Stimulated activated naive CD8-positive, alpha-beta T cell treated with anti-CD3 and anti-CD28 coated beads, Interleukin-15, Interleukin-2, amounts not matched to agents 100 U/mL and 50 U/mL, for 24 hours (primary cell): Measurements from ENCODE around the gene ATP6V0E2.
A peak's percentile ranks its signal among the peaks of the same experiment; 100 is the strongest.

Experiments
- ATAC-seq: fragments of 150-1000 bp; cut with Tn5 transposase; one replicate; pipeline ENCODE4 v1.10.0; 2021
- DNase-seq: peaks from one replicate; pipeline ENCODE4 v3.0.0; 2021

Gene ATP6V0E2

DNA sequence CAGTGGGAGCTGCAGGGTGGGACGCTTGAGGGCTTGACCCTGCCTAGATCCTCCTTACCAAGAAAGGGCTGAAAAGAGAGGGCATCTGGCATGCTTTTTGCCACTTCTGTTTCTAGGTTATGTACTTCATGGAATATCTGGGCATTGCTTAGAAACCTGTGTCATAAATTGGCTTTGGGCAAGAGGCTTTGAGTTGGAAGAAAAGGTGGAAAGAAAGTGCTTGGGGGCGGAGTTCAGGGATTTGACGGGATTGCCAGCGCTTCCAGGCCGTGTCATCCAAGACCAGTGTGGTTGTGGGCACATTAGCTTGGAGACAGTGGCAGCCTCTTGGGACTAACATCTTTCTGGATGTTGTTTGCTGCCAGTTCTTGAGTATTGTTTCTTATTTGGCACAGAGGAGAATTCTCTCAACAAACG is 34.8 kb upstream of the ATP6V0E2 start:
- no peak for DNase-seq
- no peak for ATAC-seq

DNA sequence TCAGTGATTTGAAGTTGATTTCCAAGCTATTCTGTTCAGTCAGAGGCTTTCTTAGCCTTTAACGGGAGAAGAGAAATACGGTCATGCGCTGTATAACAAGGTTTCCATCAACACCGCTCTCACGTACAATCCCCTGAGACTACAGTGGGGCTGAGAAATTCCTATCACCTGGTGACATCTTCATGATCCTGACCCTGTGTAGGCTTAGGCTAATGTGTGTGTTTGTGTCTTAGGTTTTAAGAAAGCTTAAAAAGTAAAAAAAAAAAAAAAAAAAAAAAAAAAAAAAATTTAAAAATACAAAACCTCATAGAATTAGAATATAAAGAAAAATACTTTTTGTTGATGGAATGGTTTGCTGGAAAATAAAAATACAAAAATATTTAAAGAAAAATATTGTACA is 33.8 kb upstream of the ATP6V0E2 start:
- DNase-seq: no peak
- no peak for ATAC-seq

DNA sequence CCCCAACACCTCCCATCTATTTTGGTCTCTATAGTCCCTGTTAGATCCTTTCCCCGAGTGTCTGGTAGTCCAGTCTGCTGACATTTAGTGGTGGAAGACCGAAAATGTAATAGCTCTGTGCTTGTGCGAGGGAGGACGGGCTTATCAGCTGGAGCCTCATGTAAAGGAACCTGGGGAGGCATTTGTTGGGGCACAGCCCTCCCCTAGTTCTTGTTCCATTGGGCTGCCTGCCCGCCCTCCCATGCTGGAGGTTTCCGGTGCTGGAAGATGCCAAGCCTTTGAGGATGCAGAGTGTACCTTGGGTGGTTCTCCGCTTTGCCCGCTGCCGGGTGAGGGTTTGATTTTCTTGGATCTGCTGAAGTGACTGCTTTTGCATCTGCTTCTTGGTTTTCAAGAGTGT is 30.2 kb upstream of the ATP6V0E2 start:
- DNase-seq (no peak), ATAC-seq (no peak)

DNA sequence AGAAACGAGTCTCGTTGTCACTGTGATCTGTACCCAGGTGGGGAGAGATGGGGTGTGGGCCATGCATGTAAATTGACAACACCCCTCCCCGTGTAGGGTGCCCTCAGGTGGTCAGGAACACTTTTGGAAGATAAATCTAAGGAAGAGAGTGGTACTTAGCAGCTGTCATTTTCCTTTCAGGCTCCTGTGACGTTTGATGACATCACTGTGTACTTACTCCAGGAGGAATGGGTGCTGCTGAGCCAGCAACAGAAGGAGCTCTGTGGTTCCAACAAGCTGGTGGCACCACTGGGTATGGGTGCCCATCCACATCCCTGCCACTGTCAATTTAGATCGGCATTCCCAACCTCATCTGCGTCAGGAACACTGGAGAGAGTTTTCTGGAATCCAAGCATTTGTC is 29.3 kb upstream of the ATP6V0E2 start:
- ATAC-seq: no peak
- no peak for DNase-seq

DNA sequence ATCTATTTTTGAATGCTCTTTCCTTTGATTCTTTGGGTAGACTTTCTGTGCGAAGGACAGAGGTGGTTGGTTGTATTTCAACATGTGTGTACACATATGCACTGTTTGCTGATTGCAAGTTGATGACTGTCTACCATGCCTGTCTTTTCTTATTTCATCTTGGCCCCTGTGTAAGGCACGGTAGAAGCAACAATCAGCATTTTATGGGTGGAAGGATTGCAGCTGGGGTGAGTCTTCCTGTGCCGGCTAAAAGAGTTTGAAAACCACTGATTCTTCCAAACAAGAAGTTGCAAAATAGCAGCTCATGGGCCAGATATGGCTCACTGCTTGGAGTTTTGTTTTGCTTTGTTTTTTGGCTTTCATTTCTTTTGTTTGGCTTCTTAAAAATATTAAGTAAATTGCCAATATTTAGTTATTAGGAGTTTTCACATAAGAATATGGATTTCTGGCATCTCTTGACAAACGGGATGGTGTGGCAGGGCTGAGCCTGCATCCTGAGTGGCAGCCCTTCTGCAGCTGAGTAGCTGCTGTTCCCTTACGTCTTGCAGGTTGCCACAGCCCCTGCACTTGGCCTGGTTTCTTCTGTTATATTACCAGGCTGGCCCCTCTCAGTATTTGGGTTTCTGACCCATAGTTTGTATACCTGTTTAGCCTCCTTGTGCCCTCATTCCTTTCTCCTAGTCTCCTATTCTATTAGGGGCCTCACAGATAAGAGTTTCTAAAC is 28.4 kb upstream of the ATP6V0E2 start:
- no peak for ATAC-seq
- DNase-seq: no peak

DNA sequence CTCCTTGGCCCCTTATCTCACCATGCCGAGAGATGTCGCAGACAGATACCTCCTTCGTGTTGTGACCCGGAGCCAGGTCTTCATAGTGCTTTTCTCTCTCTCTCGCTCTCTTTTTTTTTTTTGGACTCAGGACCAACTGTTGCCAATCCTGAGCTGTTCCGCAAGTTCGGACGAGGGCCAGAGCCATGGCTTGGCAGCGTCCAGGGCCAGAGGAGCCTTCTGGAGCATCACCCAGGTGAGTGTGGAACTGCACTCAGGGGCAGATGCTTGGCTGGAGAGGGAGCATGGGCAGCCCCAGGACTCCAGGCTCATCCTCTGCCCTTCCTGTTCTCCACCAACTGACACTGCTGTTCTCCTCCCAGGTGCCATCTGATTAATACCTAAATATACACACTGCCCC is 27.7 kb upstream of the ATP6V0E2 start:
- DNase-seq: no peak
- no peak for ATAC-seq

DNA sequence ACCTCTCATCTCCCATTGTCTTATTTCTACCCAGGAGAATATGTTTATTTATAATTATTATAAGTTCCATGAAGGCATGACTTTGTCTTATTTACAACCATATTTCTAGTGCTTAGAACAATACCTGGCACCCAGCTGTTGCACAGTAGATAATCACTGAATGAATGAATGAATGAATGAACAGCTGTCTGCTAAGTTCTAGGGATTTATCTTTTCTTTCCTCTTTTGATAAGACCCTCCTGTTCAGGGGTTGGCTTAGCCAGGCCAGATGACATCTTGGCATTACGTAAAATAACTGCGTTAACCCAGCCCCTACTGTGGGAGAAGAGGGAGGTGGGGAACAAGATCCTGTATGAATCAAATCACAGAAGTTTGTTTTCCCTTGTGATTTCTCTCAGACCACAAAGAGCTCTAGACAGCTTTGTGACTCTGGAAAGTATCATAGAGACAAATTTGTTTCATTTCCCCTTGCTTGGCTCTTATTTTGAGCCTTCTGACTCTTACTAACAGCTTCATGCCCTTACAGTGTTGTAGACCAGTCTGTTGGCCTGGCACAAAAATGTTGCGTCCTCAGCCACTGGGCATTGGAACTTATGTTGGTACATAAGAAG is 27.2 kb upstream of the ATP6V0E2 start:
- DNase-seq (no peak), ATAC-seq (no peak)

DNA sequence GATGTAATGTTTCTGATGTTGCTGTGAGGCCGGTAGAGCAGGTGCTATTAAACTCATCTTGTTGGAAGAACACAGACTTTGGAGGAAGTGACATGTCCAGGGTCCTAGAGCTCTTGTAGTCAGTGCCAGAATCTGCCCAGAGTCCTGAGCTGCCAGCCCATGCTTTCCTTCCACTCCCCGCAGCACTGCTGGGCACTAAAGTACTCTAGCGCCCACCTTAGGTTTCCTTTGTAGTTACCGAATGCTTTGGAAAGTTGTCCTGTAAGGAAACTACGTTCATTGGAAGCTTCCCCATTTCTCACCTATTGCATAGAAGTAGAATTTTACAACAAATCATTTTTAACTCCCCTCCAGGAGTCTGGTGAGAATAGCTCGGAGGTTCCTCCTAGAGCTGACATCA is 24.6 kb upstream of the ATP6V0E2 start:
- ATAC-seq (no peak), DNase-seq (no peak)

DNA sequence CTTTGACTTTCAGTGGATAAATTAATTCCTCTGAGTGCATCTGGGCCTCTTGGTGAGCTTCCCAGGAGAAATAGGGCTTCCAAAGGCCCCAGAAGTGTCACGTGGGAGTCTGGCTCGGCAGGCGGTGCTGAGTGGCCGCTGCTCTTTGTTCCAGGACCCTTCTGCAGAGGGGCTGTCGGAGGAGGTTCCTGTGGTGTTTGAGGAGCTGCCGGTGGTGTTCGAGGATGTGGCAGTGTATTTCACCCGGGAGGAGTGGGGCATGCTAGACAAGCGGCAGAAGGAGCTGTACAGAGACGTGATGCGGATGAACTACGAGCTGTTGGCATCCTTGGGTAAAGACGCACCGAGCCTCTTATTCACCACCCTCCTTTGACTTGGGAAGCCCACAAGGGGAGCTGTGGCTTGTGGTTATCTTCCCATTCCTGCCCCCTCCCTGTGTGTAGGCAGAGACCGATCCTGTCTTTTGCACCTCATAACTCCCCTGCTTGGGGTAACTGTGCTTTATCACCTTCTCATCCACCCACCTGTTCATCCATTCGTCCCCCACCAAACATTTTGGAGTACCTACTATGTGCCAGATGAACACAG is 23.7 kb upstream of the ATP6V0E2 start:
- DNase-seq: no peak

DNA sequence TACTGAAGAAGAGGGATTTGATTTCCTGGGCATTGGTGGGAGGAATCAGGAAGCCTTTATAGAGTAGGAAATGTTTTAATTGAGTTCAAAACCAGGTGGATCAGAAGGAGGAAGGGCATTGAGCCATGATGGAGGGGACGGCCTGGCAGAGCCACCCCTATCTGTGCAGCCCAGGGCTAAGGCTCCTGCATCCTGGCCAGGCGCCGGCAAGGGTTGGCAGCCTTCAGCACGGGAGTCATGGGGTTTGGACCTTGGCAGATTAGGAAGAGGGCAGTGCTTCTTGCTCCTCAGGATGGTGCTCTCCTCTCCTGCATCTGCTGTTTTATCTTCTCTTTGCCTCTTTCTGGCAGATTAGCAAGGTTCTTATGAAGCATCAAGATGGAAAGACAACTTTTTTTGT is 23.1 kb upstream of the ATP6V0E2 start:
- DNase-seq (no peak), ATAC-seq (no peak)

More for the DNA sequence above, 23.7 kb upstream of the ATP6V0E2 start:
- ATAC-seq: no peak

DNA sequence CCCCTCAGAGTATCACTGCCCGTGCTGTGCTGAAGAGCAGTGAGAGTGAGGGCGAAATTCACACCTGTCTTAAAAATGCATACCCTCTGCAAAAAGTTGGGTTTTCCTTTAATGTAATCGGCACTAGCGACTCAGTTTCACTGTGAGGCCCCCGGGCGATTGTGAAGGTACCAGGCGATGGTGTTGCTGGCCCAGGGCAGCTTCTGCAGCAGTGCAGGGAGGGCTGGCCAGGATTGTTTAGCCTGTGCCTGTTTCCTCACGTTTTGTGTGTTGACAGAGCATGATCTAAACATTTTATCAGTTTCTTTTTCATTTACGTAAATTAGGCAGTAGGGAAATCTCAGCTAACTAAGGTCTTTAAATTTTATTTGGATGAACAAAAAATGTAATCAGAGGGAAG is 22.3 kb upstream of the ATP6V0E2 start:
- DNase-seq: no peak

DNA sequence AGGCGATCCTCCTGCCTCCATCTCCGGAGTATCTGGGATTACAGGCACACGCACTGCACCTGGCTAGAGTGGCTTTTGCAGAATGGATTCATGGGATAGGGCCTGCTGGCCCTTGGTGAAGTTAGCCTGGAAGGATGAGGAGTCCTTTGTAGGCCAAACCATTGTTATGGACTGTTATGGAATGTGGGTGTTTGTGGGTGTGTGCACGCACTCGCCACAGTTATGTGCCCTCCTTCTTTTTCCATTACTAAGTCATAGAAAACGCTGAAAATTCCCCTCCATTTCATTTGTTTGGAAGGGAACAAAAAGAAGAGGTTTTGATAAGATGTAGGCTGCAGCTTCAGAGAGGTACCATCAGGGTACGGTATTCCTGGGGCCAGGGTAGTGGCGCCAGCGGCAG is 20.6 kb upstream of the ATP6V0E2 start:
- DNase-seq (no peak), ATAC-seq (no peak)

More for the DNA sequence above, 22.3 kb upstream of the ATP6V0E2 start:
- no peak for ATAC-seq

DNA sequence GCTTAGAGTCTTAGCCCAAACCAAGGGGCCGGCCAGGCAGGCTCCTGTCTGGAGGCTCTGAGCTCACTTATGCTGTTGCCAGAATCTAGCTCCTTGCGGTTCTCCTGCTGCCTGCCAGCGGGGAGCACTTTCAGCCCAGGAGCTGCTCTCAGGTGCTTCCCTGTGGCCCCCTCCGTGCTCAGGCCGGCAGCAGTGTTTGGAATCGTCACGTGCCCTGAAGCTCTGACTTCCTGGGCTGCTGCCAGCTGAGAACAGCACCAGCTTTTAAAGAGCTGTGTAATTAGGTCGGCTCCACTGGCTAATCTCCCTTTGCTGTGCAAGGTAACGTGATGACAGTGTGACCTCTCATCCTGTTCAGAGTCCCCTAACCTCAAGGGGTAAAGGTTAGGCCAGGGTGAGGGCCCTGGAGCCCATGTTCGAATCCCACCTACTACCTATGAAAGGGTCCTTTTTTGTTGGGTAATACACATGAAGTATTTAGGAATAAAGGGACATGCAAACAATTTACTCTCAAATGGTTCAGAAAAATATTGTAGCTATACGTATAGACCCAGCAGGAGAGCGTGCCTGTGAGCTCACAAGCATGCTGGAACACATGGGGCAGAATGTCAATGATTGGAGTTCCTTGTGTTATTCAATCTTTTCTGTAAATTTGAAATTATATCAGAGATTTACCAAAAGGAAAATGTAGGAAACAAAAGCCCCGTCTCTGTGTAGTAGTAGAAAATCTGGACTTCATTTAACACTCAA is 19.0 kb upstream of the ATP6V0E2 start:
- ATAC-seq (peak; percentile 50), DNase-seq (no peak)

DNA sequence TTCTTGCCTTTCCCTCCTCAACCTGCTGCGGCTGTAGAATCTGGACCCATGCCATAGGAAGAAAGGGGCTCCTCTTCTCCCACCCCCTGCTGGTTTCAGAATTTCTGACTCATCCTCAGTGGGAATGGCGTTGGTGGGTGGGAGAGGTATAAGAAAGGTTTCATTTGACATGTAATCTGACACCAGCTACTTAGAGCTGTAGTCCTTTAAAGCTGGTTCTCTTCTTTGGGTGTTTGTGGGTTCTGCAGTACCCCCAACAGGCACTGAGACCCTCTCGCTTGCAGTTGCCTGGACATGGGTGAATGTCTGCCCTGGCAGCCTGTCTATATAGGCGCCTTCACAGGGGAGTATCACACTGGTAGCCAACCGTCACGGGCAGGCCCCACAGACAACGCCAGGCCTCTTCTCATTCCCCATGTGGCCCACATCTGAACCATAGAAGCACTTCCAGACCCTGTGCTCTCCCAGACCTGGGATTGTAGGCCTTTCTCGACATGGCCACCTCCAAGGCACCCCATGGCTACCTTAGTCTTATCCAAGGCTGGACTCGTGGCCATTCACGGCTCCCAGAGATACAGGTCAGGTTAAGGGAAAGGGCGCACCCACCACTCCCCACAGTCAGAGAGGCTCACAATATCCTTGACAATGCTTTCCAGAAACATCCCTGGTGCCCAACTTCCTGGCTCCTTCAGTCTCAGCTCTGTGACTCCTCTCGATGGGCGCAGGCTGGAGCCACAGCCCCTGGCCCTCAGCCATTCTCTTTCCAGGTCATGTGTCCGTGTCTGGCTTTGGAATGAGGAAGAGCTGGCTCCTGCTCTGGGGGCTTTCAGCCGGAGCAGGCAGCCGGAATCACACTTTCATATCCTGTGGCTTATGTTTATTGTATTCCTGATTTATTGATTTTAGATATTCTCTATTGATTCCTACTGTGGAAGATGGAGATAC is 18.1 kb upstream of the ATP6V0E2 start:
- DNase-seq: no peak

DNA sequence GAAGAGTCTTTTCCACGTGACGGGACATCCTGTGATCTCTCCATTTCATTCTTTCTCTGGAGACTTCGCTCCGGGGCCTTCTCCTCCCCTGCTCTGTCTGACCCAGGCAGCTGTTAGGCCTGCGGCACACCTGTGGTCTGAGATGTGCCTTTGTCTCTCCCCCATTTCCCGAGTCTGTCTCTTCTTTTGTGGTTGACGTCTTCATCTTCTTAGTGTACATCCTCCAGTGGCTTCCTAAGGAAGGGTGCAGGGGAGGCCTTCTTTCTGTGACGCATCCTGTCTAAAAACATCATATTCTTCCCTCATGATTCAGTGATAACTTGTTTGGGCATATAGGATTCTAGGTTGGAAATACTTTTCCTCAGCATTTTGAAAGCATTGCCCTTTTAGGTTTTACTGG is 17.2 kb upstream of the ATP6V0E2 start:
- DNase-seq (no peak), ATAC-seq (peak; percentile 81)

More for the DNA sequence above, 18.1 kb upstream of the ATP6V0E2 start:
- ATAC-seq: peak; percentile 31

DNA sequence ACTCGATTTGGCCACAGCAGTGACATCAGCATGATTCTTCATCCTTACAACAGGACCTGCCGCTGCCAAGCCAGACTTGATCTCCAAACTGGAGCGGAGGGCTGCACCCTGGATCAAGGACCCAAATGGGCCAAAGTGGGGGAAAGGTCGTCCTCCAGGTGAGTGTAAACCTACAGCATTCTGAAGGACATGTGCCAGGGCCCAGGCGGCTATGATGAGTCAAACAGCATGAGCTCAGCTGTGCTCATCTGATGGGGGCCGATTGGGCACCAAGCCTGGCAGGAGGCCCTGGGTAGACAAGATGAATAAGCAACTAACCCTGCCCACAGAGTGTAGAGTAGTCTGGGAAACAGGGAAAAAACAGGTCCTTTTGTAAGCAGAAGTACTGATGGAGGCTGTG is 14.4 kb upstream of the ATP6V0E2 start:
- ATAC-seq: no peak
- DNase-seq: no peak

DNA sequence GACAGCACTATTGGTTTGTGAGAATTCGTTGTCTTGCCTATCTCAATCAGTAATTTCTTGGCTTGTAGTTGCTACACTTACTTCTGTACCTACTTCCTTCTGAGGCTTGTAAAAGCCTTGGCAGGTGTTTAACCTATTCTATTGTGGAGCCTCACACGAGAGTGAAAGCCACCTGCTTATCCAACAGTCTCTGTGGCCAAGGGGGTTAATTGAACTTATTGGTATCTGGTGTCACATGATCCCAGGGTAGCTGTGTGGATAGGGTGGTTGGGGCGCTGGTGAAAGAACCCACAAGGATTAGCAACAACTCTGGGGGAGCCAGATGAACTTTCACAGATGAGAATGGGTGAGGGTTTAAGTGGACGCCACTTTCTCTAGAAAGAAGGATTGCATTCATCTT is 13.9 kb upstream of the ATP6V0E2 start:
- ATAC-seq (no peak), DNase-seq (no peak)

DNA sequence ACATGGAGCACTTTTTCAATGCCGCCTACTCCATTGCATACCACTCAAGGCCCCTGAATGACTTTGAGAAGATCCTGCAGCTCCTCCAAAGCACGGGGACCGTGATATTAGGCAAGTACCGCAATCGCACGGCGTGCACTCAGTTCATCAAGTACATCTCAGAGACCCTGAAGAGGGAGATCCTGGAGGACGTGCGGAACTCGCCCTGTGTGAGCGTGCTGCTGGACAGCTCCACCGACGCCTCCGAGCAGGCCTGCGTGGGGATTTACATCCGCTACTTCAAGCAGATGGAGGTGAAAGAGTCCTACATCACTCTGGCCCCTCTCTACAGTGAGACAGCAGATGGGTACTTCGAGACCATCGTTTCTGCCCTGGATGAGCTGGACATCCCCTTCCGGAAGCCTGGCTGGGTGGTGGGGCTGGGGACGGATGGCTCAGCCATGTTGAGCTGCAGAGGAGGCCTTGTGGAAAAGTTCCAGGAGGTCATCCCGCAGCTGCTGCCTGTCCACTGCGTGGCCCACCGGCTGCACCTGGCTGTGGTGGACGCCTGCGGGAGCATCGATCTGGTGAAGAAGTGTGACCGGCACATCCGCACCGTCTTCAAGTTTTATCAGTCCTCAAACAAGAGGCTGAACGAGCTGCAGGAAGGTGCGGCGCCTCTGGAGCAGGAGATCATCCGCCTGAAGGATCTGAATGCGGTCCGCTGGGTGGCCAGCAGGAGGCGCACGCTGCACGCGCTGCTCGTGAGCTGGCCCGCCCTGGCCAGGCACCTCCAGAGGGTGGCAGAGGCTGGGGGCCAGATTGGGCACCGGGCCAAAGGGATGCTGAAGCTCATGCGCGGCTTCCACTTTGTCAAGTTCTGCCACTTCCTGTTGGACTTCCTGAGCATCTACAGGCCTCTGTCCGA is 12.7 kb upstream of the ATP6V0E2 start:
- ATAC-seq (no peak), DNase-seq (peak; percentile 47)

DNA sequence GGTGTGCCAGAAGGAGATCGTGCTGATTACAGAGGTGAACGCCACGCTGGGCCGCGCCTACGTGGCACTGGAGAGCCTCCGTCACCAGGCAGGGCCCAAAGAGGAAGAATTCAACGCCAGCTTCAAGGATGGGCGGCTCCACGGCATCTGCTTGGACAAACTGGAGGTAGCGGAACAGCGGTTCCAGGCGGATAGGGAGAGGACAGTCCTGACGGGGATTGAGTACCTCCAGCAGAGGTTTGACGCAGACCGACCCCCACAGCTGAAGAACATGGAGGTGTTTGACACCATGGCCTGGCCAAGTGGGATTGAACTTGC is 12.1 kb upstream of the ATP6V0E2 start:
- ATAC-seq (no peak), DNase-seq (no peak)

DNA sequence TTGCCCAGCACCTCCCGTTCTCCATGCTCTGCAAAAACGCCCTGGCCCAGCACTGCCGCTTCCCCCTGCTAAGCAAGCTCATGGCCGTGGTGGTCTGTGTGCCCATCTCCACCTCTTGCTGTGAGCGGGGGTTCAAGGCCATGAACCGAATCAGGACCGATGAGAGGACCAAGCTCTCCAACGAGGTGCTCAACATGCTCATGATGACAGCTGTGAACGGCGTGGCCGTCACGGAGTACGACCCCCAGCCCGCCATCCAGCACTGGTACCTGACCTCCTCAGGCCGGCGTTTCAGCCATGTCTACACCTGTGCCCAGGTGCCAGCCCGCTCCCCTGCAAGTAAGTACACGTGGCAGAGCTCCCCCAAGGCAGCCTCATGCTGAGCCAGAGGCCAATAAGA is 11.6 kb upstream of the ATP6V0E2 start:
- ATAC-seq (no peak), DNase-seq (no peak)

DNA sequence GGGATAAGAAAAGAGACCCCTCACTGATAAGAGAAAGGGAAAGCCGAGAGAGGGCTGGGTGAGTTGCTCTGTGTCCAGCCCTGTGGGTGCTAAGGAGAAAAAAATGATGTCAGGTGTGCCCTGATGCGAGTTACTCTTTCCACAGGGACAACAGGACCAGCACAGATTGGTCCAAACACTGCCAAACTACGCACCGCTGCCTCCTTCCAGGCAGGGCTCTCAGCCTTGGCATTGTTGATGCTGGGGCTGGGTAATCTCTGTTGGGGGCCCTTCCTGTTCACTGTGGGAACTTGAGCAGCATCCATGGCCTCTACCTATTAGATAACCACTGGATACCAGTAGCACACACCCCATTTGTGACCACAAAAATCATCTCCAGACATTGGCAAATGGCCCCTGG is 10.3 kb upstream of the ATP6V0E2 start:
- no peak for ATAC-seq
- no peak for DNase-seq
